Measurements from ENCODE around the gene KIF1A.

DNA sequence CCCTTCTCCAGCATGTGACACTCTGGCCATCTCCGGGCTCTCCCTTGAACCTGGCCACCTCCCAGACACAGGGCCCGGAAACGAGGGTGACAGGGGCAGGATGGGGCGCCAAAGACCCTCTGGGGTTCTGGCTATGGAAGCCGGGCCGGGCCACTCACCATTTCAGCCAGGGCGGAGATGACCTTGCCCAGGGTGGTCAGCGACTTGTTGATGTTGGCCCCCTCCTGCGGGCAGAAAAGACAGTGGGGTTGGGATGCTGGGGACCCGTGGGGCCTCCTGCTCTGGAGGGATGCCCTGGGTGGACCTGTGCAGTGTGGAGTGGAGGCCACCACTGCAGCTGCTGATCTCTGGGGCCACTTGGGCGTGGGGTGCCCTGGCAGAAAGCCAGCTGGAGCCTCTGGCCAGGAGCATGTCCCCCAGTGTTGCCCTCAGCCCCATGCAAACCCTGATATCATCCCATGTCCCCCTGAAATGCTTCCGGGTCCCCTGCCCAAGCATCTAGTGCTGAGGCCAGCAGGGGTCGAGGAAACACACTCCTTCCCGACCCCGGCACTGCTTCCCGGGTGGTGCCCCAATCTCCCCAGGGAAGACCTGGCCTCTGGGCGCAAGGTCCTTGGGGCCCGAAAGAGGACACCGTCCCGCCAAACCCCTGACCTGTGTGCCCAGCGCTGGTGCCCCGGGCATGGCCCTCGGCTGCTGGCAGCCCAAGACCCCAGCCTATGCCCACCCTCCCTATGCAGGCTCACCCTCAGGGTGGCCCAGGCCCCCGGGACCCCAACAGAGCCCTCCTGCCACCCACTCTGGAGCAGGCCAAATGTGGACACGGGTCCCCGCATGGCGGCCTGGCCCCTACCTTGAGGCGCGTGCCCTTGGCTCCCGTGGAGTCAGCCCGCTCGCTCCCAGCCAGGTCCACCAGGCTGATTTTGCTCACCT, 36.9 kb downstream of the KIF1A start:
- TF ChIP-seq, protein P1, sequence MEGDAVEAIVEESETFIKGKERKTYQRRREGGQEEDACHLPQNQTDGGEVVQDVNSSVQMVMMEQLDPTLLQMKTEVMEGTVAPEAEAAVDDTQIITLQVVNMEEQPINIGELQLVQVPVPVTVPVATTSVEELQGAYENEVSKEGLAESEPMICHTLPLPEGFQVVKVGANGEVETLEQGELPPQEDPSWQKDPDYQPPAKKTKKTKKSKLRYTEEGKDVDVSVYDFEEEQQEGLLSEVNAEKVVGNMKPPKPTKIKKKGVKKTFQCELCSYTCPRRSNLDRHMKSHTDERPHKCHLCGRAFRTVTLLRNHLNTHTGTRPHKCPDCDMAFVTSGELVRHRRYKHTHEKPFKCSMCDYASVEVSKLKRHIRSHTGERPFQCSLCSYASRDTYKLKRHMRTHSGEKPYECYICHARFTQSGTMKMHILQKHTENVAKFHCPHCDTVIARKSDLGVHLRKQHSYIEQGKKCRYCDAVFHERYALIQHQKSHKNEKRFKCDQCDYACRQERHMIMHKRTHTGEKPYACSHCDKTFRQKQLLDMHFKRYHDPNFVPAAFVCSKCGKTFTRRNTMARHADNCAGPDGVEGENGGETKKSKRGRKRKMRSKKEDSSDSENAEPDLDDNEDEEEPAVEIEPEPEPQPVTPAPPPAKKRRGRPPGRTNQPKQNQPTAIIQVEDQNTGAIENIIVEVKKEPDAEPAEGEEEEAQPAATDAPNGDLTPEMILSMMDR (IDR thresholded peaks at IDR 0.05) = no peak
- no peak for TF ChIP-seq POLR2A (IDR thresholded peaks at IDR 0.05)
